DMS 273 (cell line): ENCODE measurements around the gene HOXA3.

Source experiments
- DNase-seq: peaks from one replicate; lab custom pipeline; 2025; ENCODE audit not compliant: unreplicated experiment; lab: John Stamatoyannopoulos, UW

HOXA3 gene

GRCh38 chr7:27168265-27168947 is 16.0 kb upstream of the HOXA3 start:
- DNase-seq, result peak; percentile 91

- DNase-seq, result peak; percentile 75
Observed at GRCh38 chr7:27167916-27168264, 15.5 kb upstream of the HOXA3 start.

- peak; percentile 92 for DNase-seq
Observed at GRCh38 chr7:27166531-27167505, 14.4 kb upstream of the HOXA3 start.

GRCh38 chr7:27165996-27166530 is 13.7 kb upstream of the HOXA3 start:
- peak; percentile 84 for DNase-seq

- peak; percentile 94 for DNase-seq
Observed at GRCh38 chr7:27165089-27165995, 13.0 kb upstream of the HOXA3 start, which contains the start of gene HOXA9. Gene HOXA9 (minus strand): TSS chr7:27165537. CDS start chr7:27165457, 80 bp downstream.

- DNase-seq, result peak; percentile 72
Observed at GRCh38 chr7:27164367-27165088, 12.1 kb upstream of the HOXA3 start.

GRCh38 chr7:27164045-27164366 is 11.6 kb upstream of the HOXA3 start:
- DNase-seq, result no peak

- DNase-seq, result peak; percentile 58
Observed at GRCh38 chr7:27163288-27164044, 11.1 kb upstream of the HOXA3 start.

- DNase-seq, result peak; percentile 54
Observed at GRCh38 chr7:27162561-27163287, 10.3 kb upstream of the HOXA3 start.

GRCh38 chr7:27161721-27162560 is 9.6 kb upstream of the HOXA3 start:
- DNase-seq, result peak; percentile 80

- peak; percentile 83 for DNase-seq
Observed at GRCh38 chr7:27161214-27161720, 8.9 kb upstream of the HOXA3 start.

- DNase-seq, result peak; percentile 96
Observed at GRCh38 chr7:27160546-27161213, 8.3 kb upstream of the HOXA3 start.

- no peak for DNase-seq
Observed at GRCh38 chr7:27160145-27160545, 7.8 kb upstream of the HOXA3 start.

- DNase-seq, result no peak
Observed at GRCh38 chr7:27159266-27160144, 7.1 kb upstream of the HOXA3 start.

GRCh38 chr7:27158436-27159265 is 6.3 kb upstream of the HOXA3 start:
- DNase-seq, result no peak
